ENCODE measurements around the gene AQP12A.

The AQP12A gene

DNA sequence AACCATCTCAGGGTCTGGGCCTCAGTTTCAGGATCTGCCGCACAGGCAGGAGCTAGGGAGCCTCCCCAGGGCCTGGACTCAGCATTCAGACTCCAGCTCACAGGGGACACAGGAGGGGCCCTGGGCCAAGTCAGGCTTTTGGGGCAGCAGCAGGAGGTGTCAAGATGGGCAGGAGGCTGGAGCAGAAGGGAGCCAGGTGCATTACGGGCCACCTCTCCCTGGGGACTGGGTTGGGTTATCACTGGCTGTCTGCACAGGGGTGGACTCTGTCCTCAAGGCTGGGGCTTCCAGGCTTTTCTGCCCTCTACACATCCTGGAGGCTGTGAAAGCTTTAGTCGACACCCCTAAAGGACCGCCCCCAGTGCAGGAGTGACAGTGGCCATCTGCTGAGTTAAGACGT is 20.0 kb downstream of the AQP12A start:
- DNase-seq, result no peak

DNA sequence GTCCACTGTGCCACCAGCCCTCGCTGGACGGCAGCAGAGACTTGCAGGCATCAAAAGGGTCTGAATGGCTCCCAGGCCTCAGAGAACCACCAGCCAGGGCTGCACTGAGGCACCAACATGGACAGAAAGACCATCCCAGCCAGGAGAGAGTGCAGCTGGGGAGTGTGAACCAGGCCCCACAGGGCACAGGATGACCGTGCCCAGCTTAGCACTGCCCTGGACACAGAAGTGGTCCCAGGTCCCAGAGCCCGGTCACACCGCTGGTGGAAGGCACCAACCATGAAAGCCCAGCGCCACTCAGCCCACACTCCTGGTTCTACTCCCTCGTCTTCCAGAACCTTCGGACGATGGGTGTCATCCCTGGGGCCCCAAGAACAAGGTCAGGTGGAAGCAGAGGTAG is 20.5 kb downstream of the AQP12A start:
- no peak for DNase-seq

DNA sequence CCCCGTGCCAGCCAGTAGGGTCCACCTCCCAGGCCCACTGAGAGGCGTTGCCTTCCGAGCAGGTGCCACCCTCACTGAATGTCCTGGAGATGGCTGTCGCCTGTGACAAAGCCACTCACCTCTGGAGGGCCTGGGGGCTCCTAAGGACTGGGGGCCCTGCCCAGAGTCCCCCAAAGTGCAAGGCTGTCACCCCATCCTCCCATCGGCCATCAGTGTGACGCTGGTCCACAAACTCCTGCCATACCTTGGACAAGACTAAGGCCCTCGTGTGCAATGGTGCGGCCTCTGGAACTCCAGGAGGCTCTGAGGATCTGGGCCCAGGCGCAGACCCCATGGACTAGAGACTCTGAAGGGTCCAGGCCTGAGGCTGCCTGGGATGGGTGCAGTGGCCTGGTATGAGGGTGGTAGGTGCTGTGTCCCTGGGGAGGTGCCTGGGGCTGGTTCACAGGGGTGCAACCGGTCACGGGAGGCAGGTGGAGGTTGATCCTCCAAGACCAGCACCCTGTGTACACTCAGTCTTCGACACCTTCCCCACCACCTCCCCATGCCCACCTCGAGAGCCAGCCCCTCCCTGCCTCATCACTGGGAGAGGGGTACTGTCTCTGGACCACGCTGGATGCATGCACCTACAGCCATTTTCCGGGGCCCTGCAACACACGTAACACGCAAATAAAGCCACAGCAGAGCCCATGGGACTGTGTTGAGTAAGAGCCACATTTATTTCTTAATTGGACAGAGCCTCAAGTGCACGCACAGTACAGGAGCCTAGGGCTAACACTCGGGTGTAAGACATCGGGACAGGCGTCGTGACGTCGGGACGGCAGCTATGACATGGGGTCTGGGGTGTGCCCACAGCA is 21.6 kb downstream of the AQP12A start:
- no peak for DNase-seq

DNA sequence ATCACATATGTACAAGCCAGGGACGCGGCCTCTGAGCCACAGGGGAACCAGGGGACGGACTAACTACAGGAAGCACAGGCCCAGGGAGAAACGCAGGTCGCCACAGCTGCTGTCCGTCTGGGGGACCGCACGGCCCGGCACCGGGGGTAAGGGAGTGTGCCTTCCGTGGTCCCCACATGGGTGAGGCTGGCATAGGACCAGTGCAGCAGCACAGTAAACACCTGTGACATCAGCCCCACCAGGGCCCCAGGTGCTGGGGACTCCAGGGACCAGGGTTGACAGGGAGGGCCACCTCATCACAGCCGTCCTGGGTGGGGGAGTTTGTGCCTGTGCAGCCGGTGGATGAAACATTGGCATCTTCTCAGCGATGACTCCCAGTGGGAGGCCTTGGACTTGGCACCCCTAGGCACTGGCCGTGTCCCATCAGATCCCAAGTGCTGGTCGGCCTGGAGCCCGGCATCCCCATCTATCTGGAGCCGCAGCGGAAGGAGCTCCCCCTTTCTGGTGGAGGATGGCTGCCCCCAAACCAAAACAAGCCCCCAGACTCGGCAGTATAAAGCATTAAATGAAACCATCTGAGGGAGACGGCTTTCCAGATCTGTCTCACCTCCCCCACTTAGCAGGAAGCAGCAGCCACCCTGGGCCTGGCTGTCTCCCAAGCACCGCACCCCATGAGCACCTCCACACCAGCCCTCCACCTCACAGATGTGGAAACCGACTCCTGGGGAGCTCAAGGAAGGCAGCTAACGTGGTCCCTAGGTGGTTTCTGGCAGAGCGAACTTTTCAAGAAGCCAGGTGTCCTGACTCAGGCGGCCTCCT is 22.5 kb downstream of the AQP12A start:
- DNase-seq, result no peak

DNA sequence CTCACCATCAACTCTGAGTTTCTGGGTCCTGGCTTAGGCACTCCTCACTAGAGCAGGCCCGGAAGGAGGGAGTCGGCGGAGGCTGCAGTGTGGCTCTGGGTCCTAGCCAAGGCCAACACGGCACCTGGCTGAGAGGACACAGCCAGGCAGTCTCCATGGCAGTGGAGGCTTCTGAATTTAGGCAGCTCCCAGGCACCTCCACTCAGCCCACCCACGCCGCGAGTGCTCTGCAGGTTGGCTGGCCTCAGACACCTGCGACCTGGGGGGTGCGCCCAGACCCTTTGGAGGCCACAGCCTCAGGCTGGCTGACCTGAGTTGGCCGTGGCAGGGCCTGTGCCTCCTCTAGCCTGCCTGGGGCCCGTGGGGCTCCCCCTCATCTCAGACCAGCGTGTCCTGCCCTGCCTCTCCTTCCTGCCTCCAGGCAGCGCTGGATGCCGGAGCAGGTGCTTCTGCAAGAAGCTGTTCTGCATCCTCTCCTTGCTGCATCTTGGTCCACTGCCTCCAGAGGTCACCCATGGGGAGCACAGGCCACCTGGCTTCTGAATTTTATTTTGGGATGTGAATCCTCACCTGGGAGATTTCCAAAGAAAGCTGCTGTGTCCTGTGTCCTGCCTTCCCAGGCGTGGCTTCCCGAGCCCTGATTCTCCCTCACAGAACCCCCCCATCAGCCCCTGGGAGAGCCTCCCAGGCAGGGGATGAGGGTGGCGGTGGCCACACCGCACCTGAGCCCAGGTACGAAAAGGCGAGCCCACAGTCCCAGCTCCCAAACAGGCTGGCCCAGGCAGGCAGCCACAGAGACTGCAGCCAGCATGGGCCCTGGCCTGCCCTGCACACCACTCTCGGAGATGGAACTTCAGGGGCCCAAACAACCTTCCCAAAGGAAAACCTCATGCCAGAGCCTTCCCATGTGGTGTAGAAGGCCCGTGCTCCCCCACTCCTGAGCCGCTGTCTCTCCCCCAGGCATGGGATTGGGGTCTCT is 23.4 kb downstream of the AQP12A start:
- DNase-seq, result no peak

DNA sequence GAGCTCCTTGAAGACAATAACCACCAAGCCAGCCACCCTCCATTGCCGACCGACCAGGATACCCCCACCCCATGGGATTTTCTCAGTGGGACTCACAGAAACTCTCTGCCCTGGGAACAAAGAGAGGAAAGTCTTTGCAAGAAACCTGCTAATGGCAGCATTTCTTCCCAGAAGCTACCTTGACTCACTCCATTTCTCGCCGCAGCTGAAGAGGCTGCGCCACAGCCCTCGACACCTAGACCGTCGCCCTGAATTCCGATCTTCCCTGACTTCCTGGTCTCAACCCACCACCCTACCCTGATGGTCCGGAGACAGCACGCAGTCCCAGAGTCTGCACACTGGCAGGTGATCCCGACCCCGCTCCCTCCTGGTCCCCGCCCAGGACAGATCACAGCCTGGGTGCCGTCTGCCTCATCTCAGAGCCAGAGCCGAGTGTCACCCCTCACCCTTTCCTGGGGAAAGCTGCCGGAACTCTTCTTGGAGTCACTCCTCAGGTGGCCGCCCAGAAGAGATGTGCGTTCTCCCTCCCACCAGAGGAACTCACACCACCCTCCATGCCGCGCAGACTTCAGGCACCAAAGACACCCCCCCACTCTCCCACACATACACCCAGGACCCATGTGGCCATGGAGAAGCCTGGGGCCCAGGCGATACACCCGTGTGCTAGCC is 24.6 kb downstream of the AQP12A start:
- DNase-seq, result no peak

DNA sequence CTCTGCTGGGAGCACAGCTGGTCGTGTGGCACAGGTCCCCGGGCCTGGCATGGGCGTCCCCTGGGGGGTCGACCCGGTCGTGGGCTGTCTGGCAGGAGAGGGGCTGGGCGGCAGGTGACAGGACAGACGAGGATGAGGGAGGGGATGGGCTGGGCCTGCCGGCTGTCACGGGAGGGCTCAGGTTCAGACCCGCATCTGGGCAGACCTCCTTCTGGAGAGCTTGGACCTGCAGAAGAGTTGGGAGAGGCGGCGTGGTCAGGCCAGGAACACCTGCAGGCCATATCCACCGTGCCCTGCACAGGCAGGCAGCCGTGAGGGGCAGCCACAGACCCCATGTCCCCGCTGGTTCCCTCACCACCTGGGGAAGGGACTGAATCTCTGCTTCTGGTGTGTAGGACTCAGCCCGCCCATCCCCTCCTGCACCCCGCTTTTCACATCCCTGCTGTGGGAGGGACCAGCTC is 25.5 kb downstream of the AQP12A start:
- DNase-seq, result no peak

DNA sequence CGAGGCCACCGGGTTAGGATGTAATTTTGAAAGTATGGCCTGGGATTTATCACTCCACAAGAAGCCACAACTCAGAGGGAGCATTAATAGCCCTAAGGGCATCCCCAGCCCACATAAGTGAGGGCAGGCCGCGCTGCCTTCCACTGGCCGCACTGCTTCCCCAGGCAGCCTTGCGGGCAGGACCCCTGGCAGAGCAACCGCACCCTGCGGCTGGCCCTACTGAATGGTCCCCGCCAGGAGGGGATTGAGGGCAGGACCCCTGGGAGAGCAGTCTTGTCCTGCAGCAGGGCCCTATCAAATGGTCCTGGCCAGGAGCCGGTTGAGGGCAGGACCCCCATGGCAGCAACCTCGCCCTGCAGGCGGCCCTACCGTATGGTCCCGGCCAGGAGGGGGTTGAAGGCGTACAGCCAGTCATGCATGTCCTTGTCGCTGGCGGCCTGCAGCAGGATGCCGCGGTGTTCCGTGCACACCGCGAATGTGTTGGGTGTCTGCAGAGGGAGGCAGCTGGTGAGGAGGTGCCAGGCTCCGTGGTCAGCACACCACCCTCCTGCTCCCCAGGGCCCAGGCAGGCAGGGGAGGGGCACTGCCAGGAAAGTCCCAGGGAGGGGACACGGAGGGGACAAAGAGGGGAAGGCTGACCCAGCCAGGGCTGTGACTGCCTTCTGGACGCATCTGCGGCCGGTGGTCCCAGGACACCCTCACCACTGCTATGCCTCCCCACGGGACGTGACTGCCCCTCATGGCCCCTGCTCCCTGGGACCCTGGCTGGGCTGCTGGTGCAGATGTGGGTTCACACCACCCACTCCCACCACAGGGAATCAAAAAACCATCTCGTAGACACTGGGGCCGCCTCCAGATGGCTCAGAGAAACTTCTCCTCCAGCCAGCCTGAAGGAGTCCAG is 26.3 kb downstream of the AQP12A start:
- DNase-seq, result no peak

DNA sequence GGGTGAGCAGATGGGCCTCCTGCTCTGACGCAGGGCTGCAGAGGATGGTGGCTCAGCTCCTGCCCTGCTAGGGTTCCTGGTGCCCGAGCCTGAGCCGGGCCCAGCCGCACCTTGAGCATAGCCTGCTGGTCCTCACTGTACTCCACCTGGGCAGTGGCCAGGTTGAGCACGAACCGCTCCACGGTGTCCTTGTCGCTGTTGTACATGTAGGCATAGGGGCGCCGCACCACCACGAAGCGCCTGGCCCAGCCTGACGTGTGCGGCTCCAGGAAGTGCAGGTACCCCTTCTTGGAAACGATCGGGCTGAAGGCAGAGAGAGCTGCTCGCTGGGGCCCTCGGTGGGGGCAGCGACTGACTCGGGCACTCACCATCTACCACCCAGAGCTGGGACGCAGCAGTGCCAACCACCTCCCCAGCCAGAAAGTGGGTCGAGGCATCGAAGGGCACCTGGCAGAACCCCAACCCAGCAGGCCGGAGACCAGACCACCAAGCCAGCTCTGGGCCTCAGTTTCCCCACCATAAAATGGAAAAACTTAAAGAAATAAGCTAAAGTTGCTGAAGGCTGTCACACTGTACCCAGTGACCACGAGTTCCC is 27.3 kb downstream of the AQP12A start:
- DNase-seq, result no peak

DNA sequence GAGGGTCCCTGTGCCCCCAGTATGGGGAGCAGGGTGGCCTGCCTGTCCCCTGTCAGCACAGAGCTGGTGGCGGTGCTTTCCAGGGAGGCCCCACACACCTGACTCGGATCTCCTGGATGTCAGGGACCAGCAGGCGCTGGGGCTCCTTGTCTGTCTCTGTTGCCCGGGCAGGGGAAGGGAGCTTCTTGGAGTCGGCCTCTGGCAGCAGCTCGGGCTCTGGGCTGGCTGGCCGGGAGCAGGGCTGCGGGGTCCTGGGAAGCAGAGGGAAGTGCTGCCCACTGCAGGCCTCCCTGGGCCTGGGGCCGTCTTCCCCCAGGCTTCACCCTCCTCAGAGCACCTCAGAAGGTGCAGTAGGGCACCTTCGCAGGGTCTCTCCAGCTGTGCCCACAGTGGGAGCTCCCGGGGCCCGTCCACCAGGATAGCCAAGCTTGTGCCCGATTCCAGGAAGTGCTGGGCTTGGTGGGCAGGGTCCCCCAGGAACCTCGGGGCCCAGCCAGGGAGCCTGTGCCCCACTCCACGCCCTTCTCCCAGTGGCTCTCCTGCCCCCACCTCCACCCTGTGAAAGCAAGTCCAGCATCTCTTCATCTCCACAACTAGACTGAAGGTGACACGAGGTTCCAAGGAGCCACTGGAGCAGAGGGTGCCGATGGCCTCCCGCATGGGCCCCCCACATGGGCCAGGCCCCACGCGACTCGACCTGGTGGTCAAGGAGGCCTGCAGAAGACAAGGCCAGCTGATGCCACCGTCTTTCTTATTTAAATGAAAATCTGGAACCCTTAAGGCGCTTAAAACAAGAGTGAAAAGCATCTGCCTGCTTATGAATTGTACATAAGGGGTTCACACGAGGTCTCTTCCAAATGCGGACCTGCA is 28.2 kb downstream of the AQP12A start:
- no peak for DNase-seq

DNA sequence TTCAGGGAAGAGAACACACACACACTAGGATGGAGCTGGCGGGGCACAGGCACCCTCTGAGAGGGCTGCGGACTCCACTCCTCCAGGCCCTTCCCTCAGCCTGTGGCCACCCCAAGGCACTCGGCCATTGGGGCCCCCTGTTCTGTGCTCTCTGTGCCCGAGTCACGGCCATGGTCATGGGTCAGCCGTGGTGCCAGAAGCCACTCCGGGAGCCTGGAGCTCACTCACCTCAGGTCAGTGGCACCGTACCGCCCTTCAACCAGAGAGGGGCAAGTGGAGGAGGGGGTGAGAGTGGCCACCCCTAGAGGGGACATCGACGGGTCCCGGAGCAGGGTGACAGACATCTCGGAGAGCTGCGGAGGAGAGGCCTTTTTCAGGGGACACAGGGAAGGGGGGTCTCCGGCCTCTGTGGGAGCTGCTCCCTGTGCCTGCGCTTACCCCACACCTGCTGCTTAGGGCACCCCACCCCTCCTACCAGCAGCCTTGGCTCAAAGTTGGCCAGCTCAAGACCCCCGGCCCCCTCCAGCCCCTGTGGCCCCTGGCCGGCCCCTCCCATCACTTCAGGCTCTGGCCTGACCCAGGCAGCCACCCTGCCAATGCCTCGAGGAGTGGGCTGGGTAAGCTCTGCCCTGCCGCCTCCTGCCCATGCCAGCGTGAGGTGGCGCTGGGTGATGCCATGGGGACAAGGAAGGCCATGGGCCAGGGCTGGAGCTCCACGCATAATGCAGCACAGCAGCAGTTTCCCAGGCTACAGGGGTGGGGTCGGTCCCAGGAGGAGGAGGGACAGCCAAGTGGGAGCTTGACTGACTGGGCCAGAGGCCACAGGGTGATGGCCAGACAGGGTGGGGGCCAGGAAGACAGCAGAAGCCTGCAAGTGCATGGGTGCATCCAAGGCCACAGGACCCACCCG is 29.3 kb downstream of the AQP12A start:
- DNase-seq, result no peak

DNA sequence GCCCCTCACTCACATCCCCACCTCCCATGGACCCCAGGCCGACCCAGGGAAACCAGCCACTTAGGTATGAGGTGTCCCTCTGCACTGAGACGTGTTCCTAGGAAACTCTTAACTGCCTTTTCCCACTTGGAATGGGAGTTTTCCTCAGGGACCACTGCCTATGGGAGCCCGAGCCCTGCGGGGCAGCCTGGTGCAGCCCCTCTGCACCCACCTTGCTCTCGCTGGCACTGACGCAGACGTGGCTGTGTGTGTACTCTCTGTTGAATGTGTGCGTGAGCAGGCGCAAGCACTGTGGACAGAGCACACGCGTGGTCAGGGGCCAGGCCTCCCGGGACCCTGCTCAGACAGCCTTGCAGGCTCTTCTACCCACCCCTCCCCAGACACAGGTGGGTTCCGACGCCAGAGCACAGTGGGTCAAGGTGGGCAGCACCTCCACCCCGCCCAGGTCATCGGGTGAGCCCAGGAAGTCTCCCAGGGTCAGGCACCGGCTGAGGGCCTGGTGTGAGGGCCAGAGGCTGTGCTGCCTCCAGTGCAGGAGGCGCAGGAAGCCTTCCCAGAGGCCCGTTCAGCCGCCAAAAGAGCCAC is 30.0 kb downstream of the AQP12A start:
- no peak for DNase-seq

DNA sequence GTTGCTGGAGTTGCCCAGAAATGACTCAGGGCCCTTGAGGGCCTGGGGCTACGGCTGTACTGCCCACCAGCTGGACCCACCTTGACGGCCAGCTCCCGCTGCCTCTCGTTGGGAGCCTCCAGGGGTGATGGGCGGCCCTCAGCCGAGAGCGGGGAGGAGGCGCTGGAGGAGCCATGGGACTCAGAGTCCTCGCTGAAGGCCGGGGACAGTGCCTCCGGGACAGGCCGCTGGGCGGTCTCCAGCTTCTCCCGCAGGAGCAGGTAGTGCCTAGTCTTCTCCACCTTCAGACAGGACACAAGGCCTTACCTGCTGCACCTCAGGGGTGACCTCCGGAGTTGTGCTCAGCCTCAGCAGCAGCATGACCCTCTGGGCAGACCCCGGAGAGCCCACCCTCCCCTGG is 30.7 kb downstream of the AQP12A start:
- no peak for DNase-seq

DNA sequence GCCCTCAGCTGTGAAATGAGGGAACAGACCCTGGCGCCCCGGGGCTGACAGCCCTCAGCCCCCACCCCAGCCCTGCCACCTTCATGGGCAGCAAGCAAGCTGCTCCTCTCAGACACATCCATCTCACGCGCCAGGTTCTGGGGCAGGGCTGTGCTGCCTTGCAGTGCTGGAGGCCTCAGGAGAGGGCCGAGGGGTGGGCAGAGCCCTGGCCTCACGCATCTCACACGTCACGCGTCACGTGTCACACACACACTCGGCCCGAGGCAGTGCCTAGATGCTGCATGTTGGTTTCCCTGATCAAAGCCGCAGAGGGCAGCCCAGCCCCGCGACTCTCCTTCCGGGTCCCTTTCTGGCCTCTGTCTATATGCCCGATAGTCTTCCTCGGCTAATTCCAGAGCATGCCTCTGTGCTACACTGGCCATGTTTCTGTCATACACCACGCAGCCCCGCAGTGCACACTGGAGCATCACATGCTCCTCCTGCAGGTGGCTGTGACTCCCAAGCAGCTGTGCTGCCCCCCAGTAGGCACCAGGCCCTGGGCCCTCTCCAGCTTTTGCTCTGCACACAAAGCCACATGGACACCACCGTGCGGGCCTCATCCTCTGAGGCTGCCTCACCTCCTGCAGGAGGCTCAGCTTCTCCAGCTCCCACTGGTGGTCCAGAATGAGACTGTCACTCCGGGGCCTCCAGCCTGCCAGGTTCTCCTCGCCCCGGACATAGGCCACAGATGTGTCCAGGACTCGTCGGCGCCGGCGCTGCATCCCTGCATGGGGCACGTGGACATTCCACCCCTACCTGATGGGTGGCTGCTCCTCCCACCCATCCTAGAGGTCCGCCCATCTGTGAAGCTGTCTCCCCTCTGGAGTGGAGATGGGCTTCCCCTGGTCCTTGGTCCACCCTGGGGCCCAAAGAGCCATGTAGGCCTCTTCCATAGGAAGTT is 31.4 kb downstream of the AQP12A start:
- no peak for DNase-seq

DNA sequence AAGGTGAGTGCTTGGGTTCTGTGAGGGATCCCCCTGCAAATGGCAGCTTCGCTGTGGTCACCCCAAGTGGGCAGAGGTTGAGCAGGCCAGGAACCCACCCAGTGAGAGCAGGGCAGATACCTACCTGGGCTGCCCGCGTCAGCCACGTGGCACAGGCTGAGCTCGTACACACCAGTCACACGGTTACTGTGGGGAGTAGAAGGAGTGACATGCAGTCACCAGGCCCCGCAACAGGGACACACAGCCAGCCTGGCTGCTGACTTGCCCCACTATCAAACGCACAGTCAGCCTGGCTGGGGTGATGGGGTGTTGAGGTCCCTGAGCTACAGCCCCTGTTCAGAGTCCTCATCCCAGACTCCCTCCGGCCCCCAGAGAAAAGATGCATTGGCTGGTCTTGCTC is 32.2 kb downstream of the AQP12A start:
- no peak for DNase-seq

DNA sequence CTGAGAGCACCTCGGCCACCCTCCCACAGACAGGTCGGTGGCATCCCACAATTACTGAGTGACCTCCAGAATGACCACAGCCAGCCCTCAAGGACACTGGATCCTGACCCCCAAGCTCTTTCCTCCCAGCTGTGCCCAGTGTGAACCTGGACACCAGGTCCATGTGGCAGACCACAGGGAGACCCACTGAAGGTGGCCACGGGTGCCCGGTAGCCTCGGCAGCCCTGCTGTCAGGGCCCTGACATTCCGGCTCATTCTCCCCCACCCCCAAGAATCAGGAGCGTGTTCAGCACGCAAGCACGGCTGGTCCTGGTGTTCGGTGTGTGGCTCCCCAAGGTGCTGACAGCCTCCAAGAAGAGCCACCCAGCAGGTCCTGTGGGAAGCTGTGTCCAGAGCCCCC is 32.8 kb downstream of the AQP12A start:
- no peak for DNase-seq

DNA sequence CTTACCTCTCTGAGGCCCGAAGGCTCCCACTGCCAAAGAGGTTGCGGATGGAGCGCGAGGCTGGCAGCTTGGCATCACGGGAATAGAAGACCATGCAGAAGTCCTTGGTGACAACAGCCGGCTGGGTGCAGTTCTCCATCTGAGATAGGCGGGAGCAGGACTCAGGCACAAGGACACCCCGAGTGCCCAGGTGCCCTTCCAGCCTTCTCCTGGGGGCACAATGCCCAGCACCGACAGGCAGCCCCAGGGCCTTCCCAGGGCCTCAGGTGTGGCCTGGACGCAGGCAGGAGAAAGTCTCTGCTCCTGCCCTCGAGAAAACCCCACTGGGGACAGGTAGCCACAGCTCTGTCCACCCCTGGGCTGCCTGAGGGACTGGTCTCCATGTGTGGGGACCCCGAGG is 33.6 kb downstream of the AQP12A start:
- DNase-seq, result no peak

All from activated gamma-delta T cell (primary cell).